Articular chondrocyte of knee joint (primary cell): Measurements from ENCODE around the gene TRPM7. TPM values are rescaled to one million over a fixed set of nuclear protein-coding genes. Genes with fewer than 3 reads are reported as not detected.

Source experiments
- small RNA-seq: library from RNA; depleted of rRNA; stranded (forward); fragments of <200 nt; gene quantifications from one replicate; pipeline ENCODE3, GENCODE V24; 2012
- total RNA-seq: library from RNA; depleted of rRNA; stranded (reverse); fragments of >200 nt; gene quantifications from 2 replicates; pipeline ENCODE4 v1.2.3, GENCODE V29; 2012

Gene TRPM7
- total RNA-seq: 131 and 139 TPM in 2 replicates

GRCh38 chr15:50686469-50687301 lies at the start of gene TRPM7:
Gene TRPM7 (minus strand): TSS chr15:50686797. CDS start chr15:50686533, 264 bp downstream.

GRCh38 chr15:50546566-50546965 lies 140.0 kb downstream of the TRPM7 start, which contains the start of gene USP50:
Gene USP50 (minus strand): TSS chr15:50546666. CDS start chr15:50546525, 141 bp downstream.

Small RNA genes lying within 50 kb of the gene (small RNA-seq; reads per million reads assigned to genes)
- gene RN7SL354P: not detected

Other genes with a start within 250 kb of the TRPM7 start
- 0.54 and 2.0 TPM in 2 replicates for gene USP50, start 140.1 kb downstream of the TRPM7 start, total RNA-seq
- 142 and 173 TPM in 2 replicates for gene SPPL2A, start 78.9 kb upstream of the TRPM7 start, total RNA-seq
- gene AP4E1, start 221.9 kb upstream of the TRPM7 start, total RNA-seq: 20.6 and 24.4 TPM in 2 replicates